Neural progenitor cell (in vitro differentiated cells): ENCODE data around the gene CKB.

Experiments used
- EZH2 ChIP-seq: fragments of 200-600 bp; sonication (generic); IDR thresholded peaks from 2 replicates; pipeline ENCODE4 v1.6.1; 2017; ENCODE audit warnings: antibody characterized with exemption, mild to moderate bottlenecking, moderate library complexity
- EZH2phosphoT487 ChIP-seq: fragments of 200-600 bp; sonication (generic); IDR thresholded peaks from 2 replicates; pipeline ENCODE4 v1.6.1; 2017; ENCODE audit warnings: antibody characterized with exemption
- TF ChIP-seq, protein P1 (sequence below): fragments of 200-600 bp; sonication (generic); IDR thresholded peaks from 2 replicates; pipeline ENCODE4 v1.5.1; 2017; ENCODE audit warnings: antibody characterized with exemption, mild to moderate bottlenecking

DNA sequence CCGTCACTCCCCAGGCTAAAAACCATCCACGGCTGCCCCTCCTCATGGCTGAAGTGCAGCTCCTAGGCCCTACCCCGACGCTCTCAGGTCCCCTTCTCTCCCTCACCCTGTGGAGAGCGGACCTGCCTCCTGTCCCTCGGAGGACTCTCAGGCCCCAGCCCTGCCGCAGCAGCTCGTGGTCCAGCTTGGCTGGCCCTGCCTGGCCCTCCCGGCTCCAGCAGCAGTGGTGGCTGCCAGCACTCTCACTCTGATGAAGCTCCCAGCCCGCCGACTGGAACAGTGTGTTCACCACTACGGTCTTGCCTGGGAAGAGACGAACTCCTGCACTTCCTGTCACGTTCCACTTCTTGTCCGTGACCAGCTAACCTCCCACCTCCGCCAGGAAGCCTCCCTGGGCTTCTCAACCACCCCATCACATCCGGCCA is 28.7 kb upstream of the CKB start:
- TF ChIP-seq, protein P1, sequence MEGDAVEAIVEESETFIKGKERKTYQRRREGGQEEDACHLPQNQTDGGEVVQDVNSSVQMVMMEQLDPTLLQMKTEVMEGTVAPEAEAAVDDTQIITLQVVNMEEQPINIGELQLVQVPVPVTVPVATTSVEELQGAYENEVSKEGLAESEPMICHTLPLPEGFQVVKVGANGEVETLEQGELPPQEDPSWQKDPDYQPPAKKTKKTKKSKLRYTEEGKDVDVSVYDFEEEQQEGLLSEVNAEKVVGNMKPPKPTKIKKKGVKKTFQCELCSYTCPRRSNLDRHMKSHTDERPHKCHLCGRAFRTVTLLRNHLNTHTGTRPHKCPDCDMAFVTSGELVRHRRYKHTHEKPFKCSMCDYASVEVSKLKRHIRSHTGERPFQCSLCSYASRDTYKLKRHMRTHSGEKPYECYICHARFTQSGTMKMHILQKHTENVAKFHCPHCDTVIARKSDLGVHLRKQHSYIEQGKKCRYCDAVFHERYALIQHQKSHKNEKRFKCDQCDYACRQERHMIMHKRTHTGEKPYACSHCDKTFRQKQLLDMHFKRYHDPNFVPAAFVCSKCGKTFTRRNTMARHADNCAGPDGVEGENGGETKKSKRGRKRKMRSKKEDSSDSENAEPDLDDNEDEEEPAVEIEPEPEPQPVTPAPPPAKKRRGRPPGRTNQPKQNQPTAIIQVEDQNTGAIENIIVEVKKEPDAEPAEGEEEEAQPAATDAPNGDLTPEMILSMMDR = no peak
- TF ChIP-seq EZH2phosphoT487 = no peak
- no peak for TF ChIP-seq EZH2
